NCI-H2081 (cell line): ENCODE results near the gene NPFFR1.

ENCODE experiments used
- DNase-seq, 2 experiments: peaks; one replicate each; lab custom pipeline; 2025; lab: John Stamatoyannopoulos, UW

Gene NPFFR1

DNA sequence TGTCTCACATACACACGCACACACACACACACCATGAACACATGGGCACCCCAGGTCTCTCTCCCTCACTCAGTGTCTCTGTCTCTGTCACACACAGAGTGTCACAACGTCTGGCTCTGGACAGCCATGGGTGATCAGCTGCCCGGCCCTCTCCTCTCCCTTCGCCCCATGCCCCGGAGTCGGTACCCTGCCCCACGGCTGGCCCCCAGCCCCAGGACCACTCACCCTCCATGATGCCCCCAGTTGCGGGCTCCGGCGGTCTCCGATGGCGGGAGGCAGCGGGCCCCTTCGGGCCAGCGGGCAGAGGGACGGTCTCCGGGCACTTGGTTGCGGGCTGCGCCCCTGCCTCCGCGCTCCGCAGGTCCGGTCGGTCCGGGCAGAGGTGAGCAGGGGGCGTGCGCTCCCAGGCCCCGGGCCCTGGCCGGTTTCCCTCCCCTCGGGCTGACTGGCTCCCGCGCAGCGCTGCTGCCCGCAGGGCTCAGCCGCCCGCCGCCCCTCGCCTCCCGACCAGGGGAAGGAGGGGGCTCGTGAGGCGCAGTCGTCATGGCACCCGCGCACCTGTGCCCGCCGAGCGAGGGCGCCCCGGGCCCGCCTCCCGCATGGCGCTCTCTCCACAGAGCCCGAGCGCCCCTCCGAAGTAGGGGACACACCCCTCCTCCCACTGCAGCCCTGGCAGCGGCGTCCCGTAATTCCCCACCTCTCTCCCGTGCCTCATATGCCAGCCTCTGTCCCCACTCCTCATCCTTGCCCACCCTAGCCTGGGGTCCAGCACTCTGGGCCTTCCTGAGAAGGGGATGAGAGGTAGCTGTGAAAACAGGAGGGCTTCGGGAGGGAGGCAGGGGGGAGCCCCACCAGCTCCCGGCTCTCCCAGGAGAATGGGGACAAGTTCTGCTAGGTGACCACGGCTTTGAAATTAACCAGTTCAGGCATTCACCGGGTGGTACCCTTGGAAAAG lies at the start of gene NPFFR1:
Gene NPFFR1 (minus strand): TSS at position 560 of the 955 bp plus-strand sequence. CDS start 328 bp downstream, at position 232.
- no peak for DNase-seq

DNA sequence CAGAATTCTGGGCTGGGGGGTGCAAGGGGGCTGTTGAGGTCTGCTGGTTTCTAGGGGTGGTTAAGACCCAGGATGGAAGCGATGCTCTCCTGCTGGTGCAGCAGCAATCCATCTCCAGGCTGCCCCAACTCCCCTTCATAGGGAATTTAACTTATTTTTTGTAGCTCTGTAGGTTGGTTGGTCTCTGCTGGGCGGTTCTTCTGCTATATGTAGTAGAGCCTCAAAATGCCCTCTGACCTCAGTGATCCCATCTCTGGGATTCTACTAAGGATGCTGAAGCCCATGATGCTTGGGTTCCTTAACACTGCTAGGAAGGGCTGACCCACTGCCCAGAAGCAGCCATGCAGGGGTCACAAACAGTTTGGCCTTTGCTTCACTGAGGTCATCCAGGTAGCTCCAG lies 49.5 kb upstream of the NPFFR1 start:
- DNase-seq: no peak

GRCh38 chr10:70331486-70332268 lies 47.9 kb upstream of the NPFFR1 start:
- DNase-seq: peak; percentile 37 to 67

- no peak for DNase-seq
These were observed 47.3 kb upstream of the NPFFR1 start for GRCh38 chr10:70331160-70331485.

DNA sequence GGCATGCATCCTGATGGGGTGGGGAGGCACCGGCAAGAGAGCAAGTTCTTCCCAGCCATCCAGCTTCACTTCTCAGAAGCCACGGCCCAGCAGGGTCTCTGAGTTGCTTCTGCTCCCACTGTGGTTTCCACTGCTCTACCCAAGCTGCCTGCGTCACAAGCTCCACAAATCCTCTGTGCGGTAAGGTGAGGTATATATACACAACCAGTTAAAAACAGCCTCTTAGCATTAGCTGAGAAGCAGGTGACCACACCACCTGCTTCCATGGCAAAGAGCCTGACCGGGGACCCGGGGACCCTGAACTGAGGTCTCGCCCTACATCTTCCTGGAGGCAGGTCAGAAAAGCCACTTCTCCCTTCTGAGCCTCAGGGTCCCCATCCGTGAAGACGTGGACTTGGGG lies 46.9 kb upstream of the NPFFR1 start:
- DNase-seq: no peak

DNA sequence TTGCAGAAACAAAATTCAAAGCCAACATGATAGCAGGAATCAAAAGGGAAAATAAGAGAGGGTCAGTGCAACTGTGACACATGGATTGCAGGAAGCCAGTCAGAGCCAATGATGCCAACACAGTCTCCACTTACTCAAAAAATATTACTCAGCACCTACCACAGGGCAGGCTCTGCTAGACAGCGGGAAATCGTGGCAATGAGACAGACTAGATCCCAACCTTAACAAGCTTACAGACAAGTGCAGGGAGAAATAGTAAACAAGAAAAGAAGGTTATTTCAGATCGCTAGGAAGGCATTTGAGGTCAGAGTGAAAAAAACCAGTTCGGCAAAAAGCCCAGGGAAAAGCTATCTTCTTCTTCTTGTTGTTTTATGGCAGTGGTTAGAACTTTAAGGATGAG lies 45.2 kb upstream of the NPFFR1 start:
- no peak for DNase-seq

GRCh38 chr10:70328018-70328417 lies 44.2 kb upstream of the NPFFR1 start:
- no peak for DNase-seq

DNA sequence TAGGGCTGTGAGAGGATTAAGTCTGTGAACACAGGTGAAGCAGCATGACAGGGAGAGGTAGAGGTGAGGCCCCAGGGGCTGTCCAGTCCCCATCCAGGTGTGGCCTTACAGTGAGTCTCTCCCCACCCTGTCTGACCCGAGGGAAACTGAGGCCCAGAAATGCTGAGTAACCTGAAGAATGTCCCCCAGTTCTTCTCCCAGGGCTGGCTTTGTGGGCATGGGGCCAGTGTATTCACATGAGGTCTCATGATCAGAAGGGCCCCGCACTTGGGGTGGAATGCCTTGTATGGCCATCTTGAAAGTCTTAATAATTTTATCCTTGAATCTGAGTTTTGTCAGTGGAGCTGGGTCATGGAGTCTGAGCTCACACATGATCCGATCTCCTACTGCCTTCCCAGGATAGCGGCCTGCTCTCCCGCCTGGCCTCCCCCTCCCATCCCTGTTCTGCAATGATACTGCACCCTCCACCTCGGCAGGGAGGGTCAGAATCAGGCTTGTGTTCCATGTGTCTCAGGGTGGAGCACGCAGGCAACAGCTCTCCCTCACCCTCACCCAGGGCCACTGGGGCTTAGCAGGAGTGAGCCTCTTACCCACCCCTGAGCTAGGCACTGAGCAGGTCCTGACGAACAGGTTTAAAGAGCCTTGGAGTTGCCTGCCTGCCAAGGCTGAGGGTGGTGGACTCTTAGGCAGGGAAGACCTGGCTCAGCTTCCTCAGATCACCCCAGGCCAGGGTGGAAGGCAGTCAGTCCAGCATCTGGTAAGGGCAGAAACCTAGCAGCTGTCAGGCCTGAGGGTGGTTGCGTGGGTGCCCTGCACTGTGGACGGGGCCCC lies 41.4 kb upstream of the NPFFR1 start:
- no peak for DNase-seq

- no peak for DNase-seq
These were observed 40.6 kb upstream of the NPFFR1 start for GRCh38 chr10:70324339-70324861.

- DNase-seq: no peak
These were observed 40.0 kb upstream of the NPFFR1 start for GRCh38 chr10:70323697-70324338.

DNA sequence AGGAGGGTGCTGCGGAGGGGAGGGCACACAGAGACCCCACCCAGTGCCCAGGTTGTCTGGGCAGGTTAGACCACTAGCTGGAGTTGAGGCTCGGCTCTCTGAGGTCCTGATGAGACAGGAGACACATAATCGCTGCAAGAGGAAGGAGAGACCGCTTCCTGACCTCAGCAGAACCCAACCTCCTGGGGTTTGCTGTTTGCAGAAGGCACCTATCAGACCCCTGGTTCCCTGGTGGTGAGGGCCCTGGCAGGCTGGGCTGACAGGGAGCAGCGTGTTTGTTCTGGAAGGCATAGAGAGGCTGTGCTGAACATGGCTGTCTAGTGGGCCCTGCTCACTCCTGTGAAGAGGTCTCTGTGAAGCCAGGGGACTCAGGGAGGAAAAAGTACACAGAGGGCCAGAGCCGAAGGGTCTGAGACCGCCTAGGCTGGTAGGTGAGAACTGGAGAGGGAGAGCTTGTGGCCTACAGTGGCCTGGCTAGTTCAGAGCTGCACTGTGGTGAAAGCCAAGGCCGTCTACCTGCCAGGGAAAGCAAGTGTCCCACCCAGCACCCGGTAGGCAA lies 39.4 kb upstream of the NPFFR1 start:
- no peak for DNase-seq

GRCh38 chr10:70321897-70322890 lies 38.4 kb upstream of the NPFFR1 start:
- no peak for DNase-seq

DNA sequence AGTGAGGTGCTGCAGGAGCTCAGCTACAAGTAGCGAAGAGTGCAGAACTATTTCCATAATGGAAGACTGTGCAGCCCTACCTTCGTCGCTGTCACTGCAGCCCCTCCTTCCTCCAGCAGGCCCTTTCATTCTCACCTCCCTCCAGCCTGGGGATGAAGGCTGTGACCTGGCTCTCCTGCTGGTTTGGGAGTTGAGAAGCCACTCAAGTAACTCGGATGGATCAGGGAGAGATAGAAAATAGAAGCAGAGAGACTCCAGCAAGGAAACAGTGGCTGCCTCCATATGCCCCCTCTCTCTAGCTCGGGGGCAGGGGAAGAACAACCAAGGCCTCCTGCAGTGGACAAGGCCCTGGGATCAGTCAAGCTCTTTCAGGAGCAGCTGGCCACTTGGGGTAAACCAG lies 37.4 kb upstream of the NPFFR1 start:
- DNase-seq: no peak

DNA sequence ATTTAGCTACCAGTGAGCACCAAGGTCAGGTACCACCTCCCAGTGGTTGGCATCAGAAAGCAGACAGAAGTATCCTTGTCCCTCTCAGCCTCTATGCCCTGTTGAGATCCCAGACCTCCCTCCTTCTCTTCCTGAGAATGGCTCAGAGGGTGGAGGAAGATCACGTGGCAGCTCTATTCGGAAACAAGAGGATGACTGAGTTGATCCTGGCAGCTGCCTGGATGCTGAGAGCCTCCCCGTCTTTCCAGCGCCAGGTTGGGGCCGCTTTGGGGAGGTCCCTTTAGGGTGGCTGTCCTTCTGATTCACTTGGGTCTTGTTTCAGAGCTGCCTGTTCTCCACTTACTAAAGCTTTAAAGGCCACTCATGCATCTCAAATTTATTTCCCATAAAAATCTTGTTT lies 36.9 kb upstream of the NPFFR1 start:
- no peak for DNase-seq

GRCh38 chr10:70319824-70320223 lies 36.0 kb upstream of the NPFFR1 start:
- no peak for DNase-seq

- no peak for DNase-seq
These were observed 35.4 kb upstream of the NPFFR1 start for GRCh38 chr10:70319183-70319582.

DNA sequence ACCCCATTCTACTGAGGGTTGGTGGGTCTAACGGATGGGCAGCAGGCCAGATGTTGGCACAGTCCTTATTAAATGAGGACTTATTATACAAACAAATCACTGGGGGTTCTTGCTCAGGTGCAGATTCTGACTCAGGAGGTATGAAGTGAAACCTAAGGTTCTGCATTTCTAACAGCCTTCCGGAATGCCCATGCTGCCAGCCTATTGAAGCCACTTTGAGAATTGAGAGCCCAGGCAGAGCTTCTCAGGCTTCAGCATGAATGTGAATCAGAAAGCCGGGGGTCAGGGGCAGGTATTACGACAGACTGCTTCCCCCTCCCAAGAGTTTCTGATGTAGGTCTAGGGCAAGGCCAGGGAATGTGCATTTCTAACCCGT lies 34.1 kb upstream of the NPFFR1 start:
- no peak for DNase-seq

DNA sequence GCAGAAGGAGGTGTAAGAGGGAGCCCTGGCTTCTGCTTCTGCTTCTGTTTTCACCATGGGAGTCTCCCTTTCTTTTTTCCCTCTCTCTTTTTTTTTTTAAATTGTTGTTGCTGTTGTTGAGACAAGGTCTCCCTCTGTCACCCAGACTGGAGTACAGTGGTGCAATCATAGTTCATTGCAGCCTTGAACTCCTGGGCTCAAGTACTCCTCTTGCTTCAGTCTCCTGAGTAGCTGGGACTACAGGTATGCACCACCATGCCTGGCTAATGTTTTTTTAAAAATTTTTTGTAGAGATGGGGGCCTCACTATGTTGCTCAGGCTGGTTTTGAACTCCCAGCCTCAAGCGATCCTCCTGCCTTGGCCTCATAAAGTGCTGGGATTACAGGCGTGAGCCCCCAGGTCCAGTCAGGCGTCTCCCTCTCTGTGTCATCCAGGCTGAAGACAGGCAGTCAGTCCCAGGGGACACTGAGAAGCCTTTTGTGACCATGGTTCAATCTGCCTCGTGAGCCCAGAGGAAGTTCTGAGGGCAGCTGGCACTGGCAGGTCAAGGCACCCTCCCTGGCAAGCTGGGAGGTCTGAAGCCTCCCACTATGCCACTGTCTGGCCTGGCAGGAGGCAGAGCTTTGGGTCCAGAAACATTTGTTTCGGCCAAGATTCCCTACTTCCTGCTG lies 33.6 kb upstream of the NPFFR1 start:
- DNase-seq: no peak

DNA sequence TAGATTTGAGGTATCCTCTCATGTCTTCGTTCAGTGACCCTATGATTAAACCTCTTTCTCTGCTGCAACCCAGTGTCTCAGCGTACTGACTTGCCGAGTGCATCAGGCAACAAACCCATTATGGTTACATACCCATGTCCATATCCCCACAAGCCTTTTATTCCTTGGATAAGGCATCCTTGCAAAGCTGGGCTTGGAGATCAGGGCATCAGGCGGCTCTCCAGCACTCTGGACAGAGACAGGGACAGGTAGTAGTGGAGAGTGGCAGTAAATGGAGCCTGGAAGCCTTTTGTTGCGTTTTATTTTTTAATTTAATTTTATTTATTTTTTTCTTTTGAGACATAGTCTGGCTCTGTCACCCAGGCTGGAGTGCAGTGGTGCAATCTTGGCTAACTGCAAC lies 32.0 kb upstream of the NPFFR1 start:
- DNase-seq: no peak
